Astrocyte (in vitro differentiated cells and primary cell): Measurements from ENCODE around the gene OLFM2. TPM values are rescaled to one million over a fixed set of nuclear protein-coding genes. Genes with fewer than 3 reads are reported as not detected.

ENCODE experiments used
- DNase-seq: peaks from one replicate; pipeline ENCODE4 v3.0.0-alpha.2; 2010; ENCODE audit warnings: low read depth
- FAIRE-seq: peaks from 2 replicates; lab custom pipeline; 2011; peaks lifted over from hg19 to GRCh38; lab: Jason Lieb, UNC
- H2AFZ ChIP-seq: 2 replicates; pipeline ENCODE4 v1.6.0; 2012; ENCODE audit warnings: low read depth, low read length, inconsistent platforms
- H3K27ac ChIP-seq: 2 replicates; pipeline ENCODE4 v1.5.1; 2011; ENCODE audit warnings: low read depth, low read length, inconsistent platforms
- H3K27me3 ChIP-seq: 2 replicates; pipeline ENCODE4 v1.6.0; 2011; ENCODE audit warnings: low read length, inconsistent platforms; ENCODE audit not compliant: insufficient read depth
- H3K36me3 ChIP-seq: 2 replicates; pipeline ENCODE4 v1.5.1; 2011; ENCODE audit warnings: low read length, inconsistent platforms; ENCODE audit not compliant: insufficient read depth
- H3K4me1 ChIP-seq: 2 replicates; pipeline ENCODE4 v1.5.1; 2011; ENCODE audit warnings: low read length, inconsistent platforms; ENCODE audit not compliant: insufficient read depth
- H3K4me2 ChIP-seq: 2 replicates; pipeline ENCODE4 v1.6.0; 2012; ENCODE audit warnings: low read length, inconsistent platforms
- H3K4me3 ChIP-seq: 2 replicates; pipeline ENCODE4 v1.5.1; 2011; ENCODE audit warnings: low read depth, mild to moderate bottlenecking, low read length, inconsistent platforms; ENCODE audit not compliant: insufficient read depth
- H3K79me2 ChIP-seq: 2 replicates; pipeline ENCODE4 v1.6.0; 2012; ENCODE audit warnings: mild to moderate bottlenecking, low read length, inconsistent platforms; ENCODE audit not compliant: insufficient read depth
- H3K9ac ChIP-seq: 2 replicates; pipeline ENCODE4 v1.6.0; 2012; ENCODE audit warnings: mild to moderate bottlenecking, low read length, inconsistent platforms
- H3K9me3 ChIP-seq: 2 replicates; pipeline ENCODE4 v1.5.1; 2012; ENCODE audit warnings: low read depth, mild to moderate bottlenecking, low read length, inconsistent platforms; ENCODE audit not compliant: insufficient read depth
- H4K20me1 ChIP-seq: 2 replicates; pipeline ENCODE4 v1.6.0; 2012; ENCODE audit warnings: low read length, inconsistent platforms; ENCODE audit not compliant: insufficient read depth
- H3K27ac Mint-ChIP-seq: one replicate; pipeline ENCODE4 v1.8.0; 2021; ENCODE audit warnings: mild to moderate bottlenecking, mixed read lengths; ENCODE audit not compliant: unreplicated experiment
- H3K27me3 Mint-ChIP-seq: one replicate; pipeline ENCODE4 v1.8.0; 2021; ENCODE audit warnings: low read depth, mixed read lengths; ENCODE audit not compliant: unreplicated experiment
- H3K36me3 Mint-ChIP-seq: one replicate; pipeline ENCODE4 v1.8.0; 2021; ENCODE audit warnings: low read depth, mixed read lengths; ENCODE audit not compliant: unreplicated experiment
- H3K4me1 Mint-ChIP-seq: one replicate; pipeline ENCODE4 v1.8.0; 2021; ENCODE audit warnings: low read depth, mixed read lengths; ENCODE audit not compliant: unreplicated experiment
- H3K4me3 Mint-ChIP-seq: one replicate; pipeline ENCODE4 v1.8.0; 2021; ENCODE audit warnings: mild to moderate bottlenecking, moderate library complexity, mixed read lengths; ENCODE audit not compliant: unreplicated experiment
- H3K9me3 Mint-ChIP-seq: one replicate; pipeline ENCODE4 v1.8.0; 2021; ENCODE audit warnings: mild to moderate bottlenecking, mixed read lengths; ENCODE audit not compliant: unreplicated experiment
- CTCF ChIP-seq: IDR thresholded peaks from 2 replicates; pipeline ENCODE4 v1.5.1; 2011; ENCODE audit warnings: low read depth, mild to moderate bottlenecking, inconsistent platforms, low read length, moderate library complexity; ENCODE audit not compliant: insufficient read depth
- EZH2 ChIP-seq: IDR thresholded peaks from 2 replicates; pipeline ENCODE4 v1.6.1; 2012; ENCODE audit warnings: mild to moderate bottlenecking, low read length, inconsistent platforms; ENCODE audit not compliant: insufficient read depth
- total RNA-seq: library from RNA; stranded (reverse); gene quantifications from 2 replicates; pipeline ENCODE4 v1.2.1, GENCODE V29; 2021

Gene OLFM2
- total RNA-seq, 1 donor from 2014 or later: 71.3 TPM

- H3K4me2 ChIP-seq: no peak overlapping the region
- H3K9ac ChIP-seq: no peak overlapping the region
- peaks cover 12% of the 10 kb centered on the region for H3K36me3 Mint-ChIP-seq
- H3K27ac ChIP-seq: no peak overlapping the region
- no peaks in the 10 kb centered on the region for H3K79me2 ChIP-seq
- no peaks in the 10 kb centered on the region for H3K4me1 ChIP-seq
- no peaks in the 10 kb centered on the region for H3K4me1 Mint-ChIP-seq
- no peaks in the 10 kb centered on the region for H3K9me3 ChIP-seq
- H3K27ac Mint-ChIP-seq: no peak overlapping the region
- no peak overlapping the region for H3K4me3 Mint-ChIP-seq
- H3K27me3 ChIP-seq: peaks cover 2% of the 10 kb centered on the region
- H4K20me1 ChIP-seq: no peaks in the 10 kb centered on the region
- FAIRE-seq (no peak), DNase-seq (no peak)
- H3K4me3 ChIP-seq: no peak overlapping the region
- peaks cover 2% of the 10 kb centered on the region for H3K27me3 Mint-ChIP-seq
- H2AFZ ChIP-seq: no peak overlapping the region
- TF ChIP-seq CTCF (no peak), EZH2 (no peak)
- H3K36me3 ChIP-seq: no peaks in the 10 kb centered on the region
- peaks cover 2% of the 10 kb centered on the region for H3K9me3 Mint-ChIP-seq
Observed at GRCh38 chr19:9883764-9884163, 52.6 kb downstream of the OLFM2 start.

- no peak for DNase-seq
- Histone ChIP-seq H3K4me2 (no peak overlapping the region), H3K79me2 (no peaks in the 10 kb centered on the region), H3K9me3 (no peaks in the 10 kb centered on the region), H4K20me1 (no peaks in the 10 kb centered on the region), H3K27ac (no peak overlapping the region), H3K27me3 (peaks cover 2% of the 10 kb centered on the region), H3K4me3 (no peak overlapping the region), H3K4me1 (no peaks in the 10 kb centered on the region), H3K36me3 (no peaks in the 10 kb centered on the region), H3K9ac (no peak overlapping the region), H2AFZ (no peak overlapping the region)
- no peaks in the 10 kb centered on the region for H3K4me1 Mint-ChIP-seq
- no peak overlapping the region for H3K27ac Mint-ChIP-seq
- peaks cover 8% of the 10 kb centered on the region for H3K36me3 Mint-ChIP-seq
- no peak for FAIRE-seq
- TF ChIP-seq EZH2 (no peak), CTCF (no peak)
- H3K9me3 Mint-ChIP-seq: peaks cover 2% of the 10 kb centered on the region
- H3K27me3 Mint-ChIP-seq: peaks cover 2% of the 10 kb centered on the region
- no peak overlapping the region for H3K4me3 Mint-ChIP-seq
Observed at GRCh38 chr19:9883231-9883758, 53.0 kb downstream of the OLFM2 start.

GRCh38 chr19:9881720-9882119 is 54.6 kb downstream of the OLFM2 start:
- H3K4me3 ChIP-seq: no peak overlapping the region
- no peaks in the 10 kb centered on the region for H3K79me2 ChIP-seq
- no peaks in the 10 kb centered on the region for H3K4me1 ChIP-seq
- Mint-ChIP-seq H3K4me1 (peaks cover 4% of the 10 kb centered on the region), H3K9me3 (no peaks in the 10 kb centered on the region), H3K27me3 (no peaks in the 10 kb centered on the region), H3K27ac (no peak overlapping the region), H3K4me3 (no peak overlapping the region), H3K36me3 (peaks cover 7% of the 10 kb centered on the region)
- H3K4me2 ChIP-seq: no peak overlapping the region
- H3K36me3 ChIP-seq: no peaks in the 10 kb centered on the region
- H3K9ac ChIP-seq: no peak overlapping the region
- H4K20me1 ChIP-seq: no peaks in the 10 kb centered on the region
- TF ChIP-seq EZH2 (no peak), CTCF (no peak)
- no peak overlapping the region for H2AFZ ChIP-seq
- H3K9me3 ChIP-seq: no peaks in the 10 kb centered on the region
- H3K27me3 ChIP-seq: peaks cover 2% of the 10 kb centered on the region
- no peak for FAIRE-seq
- no peak overlapping the region for H3K27ac ChIP-seq
- no peak for DNase-seq
